ENCODE measurements around the gene DHRS9.

- TF ChIP-seq CTCF (conservative IDR thresholded peaks at IDR 0.05 in 1 of 2, IDR thresholded peaks at IDR 0.05 in 1 of 2; ENCODE audit: extremely low read depth in 1 of 2, insufficient read depth in 1 of 2, low read depth in 1 of 2, low read length in 2 of 2) (no peak), EZH2 (IDR thresholded peaks at IDR 0.05; ENCODE audit: borderline replicate concordance, low read length) (no peak)
Measured at GRCh38 chr2:169116327-169116726, 47.0 kb downstream of the DHRS9 start.
